ENCODE data around the gene DPP6.

- TF ChIP-seq, protein P1, sequence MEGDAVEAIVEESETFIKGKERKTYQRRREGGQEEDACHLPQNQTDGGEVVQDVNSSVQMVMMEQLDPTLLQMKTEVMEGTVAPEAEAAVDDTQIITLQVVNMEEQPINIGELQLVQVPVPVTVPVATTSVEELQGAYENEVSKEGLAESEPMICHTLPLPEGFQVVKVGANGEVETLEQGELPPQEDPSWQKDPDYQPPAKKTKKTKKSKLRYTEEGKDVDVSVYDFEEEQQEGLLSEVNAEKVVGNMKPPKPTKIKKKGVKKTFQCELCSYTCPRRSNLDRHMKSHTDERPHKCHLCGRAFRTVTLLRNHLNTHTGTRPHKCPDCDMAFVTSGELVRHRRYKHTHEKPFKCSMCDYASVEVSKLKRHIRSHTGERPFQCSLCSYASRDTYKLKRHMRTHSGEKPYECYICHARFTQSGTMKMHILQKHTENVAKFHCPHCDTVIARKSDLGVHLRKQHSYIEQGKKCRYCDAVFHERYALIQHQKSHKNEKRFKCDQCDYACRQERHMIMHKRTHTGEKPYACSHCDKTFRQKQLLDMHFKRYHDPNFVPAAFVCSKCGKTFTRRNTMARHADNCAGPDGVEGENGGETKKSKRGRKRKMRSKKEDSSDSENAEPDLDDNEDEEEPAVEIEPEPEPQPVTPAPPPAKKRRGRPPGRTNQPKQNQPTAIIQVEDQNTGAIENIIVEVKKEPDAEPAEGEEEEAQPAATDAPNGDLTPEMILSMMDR (IDR thresholded peaks at IDR 0.05; ENCODE audit: low read depth, low read length) = no peak
- no peak for TF ChIP-seq POLR2A (IDR thresholded peaks at IDR 0.05; ENCODE audit: extremely low read depth, insufficient read length)
These were observed 594.2 kb downstream of the DPP6 start for GRCh38 chr7:154646126-154647013.
